NK-92 treated with Interleukin-12 subunit alpha and Interleukin-12 subunit beta, amount 100 ng/mL, for 24 hours (cell line): ENCODE measurements around the gene TSPAN19.

Experiments used
- DNase-seq: peaks from one replicate; lab custom pipeline; 2025; lab: John Stamatoyannopoulos, UW

The TSPAN19 gene

GRCh38 chr12:85000729-85001128 lies 35.3 kb downstream of the TSPAN19 start:
- no peak for DNase-seq

- no peak for DNase-seq
Observed at GRCh38 chr12:84998341-84998740, 37.7 kb downstream of the TSPAN19 start.

DNA sequence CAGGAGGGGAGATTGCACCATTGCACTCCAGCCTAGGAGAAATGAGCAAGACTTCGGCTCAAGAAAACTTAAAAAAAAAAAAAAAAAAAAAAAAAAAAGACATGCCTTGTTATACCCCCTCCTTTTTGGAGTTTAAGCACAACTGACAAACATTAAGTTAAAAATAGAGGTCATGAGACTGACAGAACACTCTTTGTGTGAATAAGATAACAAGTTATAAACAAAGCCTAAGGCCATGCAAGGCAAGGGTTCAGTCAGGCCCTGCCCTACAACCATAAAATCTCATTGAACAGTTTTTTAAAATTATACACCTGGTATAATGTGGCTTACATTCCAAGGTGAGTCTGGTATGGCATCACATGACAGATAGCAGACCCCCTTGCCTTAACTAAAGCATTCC lies 39.3 kb downstream of the TSPAN19 start:
- no peak for DNase-seq

- DNase-seq, result no peak
Observed at GRCh38 chr12:84995641-84996040, 40.4 kb downstream of the TSPAN19 start.

- no peak for DNase-seq
Observed at GRCh38 chr12:84994426-84994825, 41.7 kb downstream of the TSPAN19 start.

DNA sequence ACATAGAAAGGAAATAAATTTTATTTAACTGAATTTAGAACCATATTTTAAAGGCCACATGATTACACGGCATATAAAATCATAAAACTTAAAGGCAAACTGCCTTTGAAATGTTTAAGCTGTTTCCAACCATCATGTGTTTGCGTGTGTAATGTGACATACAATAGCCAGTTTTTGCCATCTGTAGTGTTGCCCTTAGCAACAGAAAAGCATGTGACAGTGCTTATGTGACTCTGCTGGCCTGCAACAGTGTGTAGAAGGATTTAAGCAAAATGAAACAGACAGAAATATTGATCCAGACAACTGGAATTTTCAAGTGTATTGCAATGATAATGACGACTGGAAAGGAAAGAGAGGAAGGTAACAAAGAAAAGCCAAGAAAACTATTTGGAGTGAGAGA lies 49.5 kb downstream of the TSPAN19 start:
- no peak for DNase-seq

GRCh38 chr12:84986117-84986516 lies 50.0 kb downstream of the TSPAN19 start:
- no peak for DNase-seq

DNA sequence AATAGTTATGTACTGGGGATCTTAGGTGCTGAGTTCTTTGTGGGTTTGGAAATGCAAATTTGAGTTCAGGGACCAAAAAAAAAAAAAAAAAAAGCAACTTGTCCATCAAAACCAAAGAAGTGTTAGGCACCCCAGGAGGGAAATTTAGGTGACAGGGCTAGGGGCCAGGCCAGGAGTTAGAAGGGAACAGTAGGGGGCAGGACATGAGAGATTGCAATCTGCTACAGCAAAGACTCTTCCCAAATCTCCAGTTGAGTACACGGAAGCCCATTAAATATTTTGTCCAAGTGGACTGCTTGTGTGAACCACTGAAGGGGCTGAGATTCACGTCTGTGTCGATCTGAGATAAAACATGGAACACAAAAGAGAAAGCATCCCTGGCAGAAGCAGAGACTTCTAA lies 52.8 kb downstream of the TSPAN19 start:
- no peak for DNase-seq

- DNase-seq, result no peak
Observed at GRCh38 chr12:84982888-84983287, 53.2 kb downstream of the TSPAN19 start.

DNA sequence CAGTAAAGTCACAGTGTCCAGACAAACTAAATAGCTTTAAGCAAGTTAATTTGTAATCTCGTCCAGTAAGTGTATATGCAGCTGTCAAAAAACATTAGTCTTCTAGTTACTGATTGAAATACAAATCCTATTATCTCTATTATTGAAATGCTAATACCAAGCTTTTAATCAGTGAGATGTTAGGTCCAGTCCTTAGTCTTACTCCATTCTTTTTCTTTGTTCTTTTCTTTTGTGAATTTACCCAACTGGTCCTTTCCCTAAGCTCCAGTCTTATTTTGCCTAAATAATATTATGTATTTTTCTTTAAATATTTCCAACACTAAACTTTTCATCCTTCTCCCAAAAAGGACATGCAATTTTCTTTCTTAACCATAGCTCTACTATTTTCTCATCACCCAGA lies 57.2 kb downstream of the TSPAN19 start:
- DNase-seq, result no peak

GRCh38 chr12:84976133-84976532 lies 59.9 kb downstream of the TSPAN19 start:
- DNase-seq, result no peak

GRCh38 chr12:84974155-84974815 lies 61.8 kb downstream of the TSPAN19 start:
- DNase-seq, result no peak

- no peak for DNase-seq
Observed at GRCh38 chr12:84973026-84973425, 63.1 kb downstream of the TSPAN19 start.

DNA sequence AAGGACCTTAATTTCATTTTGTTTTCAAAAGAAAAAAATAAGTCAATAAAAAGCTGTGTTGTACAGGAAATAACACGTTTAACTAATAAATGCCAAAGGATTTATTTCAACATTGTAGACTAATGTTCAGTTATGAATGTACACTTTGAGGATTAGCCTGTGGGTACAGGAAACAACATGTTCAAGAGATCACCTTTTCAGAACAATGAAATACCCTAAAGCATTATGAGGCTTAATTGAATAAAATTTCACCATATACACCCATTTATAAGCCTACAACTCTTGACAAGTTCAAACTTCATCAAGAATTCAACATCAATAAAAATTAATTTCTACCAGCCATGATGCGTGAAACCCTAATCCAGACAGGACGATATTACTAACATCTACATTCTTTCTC lies 66.9 kb downstream of the TSPAN19 start:
- DNase-seq, result no peak
